Measurements from ENCODE around the gene PARD6G. TPM values are rescaled to one million over a fixed set of nuclear protein-coding genes. Genes with fewer than 3 reads are reported as not detected.

PARD6G gene
- total RNA-seq, 2 donors from 2014 or later, result 0.98 to 1.5 TPM

DNA sequence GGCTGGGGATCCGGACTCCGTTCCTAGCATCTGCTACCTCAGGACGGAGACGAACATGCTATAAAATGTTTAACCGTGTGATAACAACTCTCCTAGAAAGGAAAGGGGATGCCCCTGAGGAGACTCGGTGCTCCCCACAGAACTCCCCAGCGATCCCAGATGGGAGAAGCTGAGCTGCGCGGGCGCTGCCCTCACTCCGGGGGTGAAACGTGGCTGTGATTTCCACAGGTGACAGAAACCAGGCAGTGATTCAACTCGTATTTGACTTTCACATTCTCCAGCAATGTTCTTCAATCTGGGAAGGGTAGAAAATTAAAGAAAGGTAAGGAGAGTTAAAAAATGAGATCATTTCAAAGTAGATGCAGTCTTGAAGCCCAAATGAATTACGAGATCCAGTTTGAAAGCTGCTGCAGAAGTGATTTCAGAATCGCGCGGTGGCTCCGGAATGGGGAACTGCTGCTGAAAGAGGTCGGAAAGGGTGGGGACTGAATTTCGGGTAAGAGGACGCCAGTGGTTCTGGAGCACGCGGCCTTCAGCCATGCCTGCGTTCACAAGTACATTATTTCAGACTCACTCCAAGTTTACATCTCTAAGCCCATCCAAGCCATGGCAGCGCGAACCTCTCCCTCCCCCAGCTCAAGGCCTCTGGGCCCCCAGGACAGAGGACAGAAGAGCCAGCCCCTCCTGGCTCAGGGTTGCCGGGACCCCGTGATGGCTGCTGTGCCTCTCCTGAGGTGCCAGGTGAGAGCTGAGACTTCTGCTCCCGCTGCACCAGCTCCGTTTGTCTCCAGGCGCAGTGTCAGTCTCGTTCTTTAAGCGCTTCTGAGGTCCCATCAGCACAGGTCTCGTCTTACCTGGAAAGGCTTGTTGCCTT lies 98.8 kb downstream of the PARD6G start:
- H3K4me3 Mint-ChIP-seq, result peak overlapping the region; percentile 84
- peaks cover 8% of the 10 kb centered on the region for H3K4me1 Mint-ChIP-seq
- ATAC-seq (replicated peaks), result peak; percentile 8
- peak overlapping the region; percentile 82 for H3K27ac Mint-ChIP-seq
- no peaks in the 10 kb centered on the region for H3K27me3 Mint-ChIP-seq
- no peaks in the 10 kb centered on the region for H3K9me3 Mint-ChIP-seq
- peaks cover 23% of the 10 kb centered on the region for H3K36me3 Mint-ChIP-seq (ENCODE audit: low read depth)

DNA sequence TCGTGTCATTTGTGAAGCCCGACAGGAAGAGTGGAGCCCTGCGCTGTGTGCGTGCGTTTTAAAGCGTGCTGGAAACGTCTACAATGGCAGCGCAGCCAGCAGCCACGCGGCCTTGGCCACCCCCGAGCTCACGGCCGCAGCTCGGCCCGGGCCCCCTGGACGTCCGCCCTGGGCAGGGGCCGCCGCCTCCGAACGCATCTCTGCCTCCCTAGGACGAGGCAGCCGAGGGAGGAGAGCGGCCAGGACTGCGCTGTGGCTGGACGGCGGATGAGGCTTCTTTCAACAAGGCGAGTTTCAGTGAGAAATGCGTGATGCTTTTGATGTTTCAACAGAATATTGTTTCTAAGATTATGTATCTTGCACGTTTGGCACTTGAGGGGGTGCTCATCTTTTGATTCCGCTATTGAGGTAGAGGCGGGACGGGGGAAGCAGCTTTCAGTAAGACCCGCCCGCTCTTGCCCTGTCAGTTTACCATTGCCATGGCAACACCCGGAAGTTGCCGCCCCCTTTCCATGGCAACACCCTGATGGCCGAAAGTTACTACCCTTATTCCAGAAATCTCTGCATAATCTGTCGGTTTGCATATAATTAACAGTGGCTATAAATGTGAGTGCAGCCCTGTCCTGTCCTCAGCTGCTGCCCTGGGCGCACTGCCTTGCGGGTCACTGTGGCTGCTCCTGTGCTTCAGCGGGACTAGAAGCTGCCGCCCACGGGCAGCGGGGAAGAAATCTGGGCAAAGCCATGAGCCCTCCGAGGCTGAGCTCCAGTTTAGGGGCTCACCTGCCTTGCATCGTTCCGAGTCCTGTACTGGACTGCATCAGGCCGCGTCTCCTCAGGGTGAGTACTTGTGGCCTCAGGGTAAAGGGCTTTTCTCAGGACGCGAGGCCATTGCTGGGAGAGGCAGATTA lies 99.6 kb downstream of the PARD6G start:
- Mint-ChIP-seq H3K36me3 (ENCODE audit: low read depth) (peaks cover 23% of the 10 kb centered on the region), H3K9me3 (no peaks in the 10 kb centered on the region), H3K27ac (peak overlapping the region; percentile 82), H3K4me1 (peaks cover 8% of the 10 kb centered on the region), H3K27me3 (no peaks in the 10 kb centered on the region), H3K4me3 (peak overlapping the region; percentile 84)
- ATAC-seq (replicated peaks), result peak; percentile 86

DNA sequence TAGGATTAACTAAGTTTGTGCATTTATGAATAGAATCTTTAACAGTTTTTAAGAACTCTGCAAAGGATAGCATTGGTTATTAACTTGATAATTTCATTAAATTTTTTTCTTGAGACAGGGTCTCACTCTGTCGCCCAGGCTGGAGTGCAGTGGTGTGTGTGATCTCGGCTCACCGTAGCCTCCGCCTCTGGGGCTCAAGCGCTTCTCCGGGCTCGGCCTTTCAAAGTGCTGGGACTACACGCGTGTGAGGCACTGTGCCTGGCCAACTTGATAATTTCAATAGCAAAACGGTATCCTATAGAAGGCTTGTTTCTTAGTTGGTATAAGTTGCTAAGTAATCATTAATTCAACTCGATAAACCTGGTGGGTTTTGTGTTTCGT lies 100.3 kb downstream of the PARD6G start:
- peaks cover 23% of the 10 kb centered on the region for H3K36me3 Mint-ChIP-seq (ENCODE audit: low read depth)
- no peaks in the 10 kb centered on the region for H3K9me3 Mint-ChIP-seq
- ATAC-seq (replicated peaks), result peak; percentile 42
- peaks cover 5% of the 10 kb centered on the region for H3K4me1 Mint-ChIP-seq
- peak overlapping the region; percentile 84 for H3K4me3 Mint-ChIP-seq
- no peaks in the 10 kb centered on the region for H3K27me3 Mint-ChIP-seq
- H3K27ac Mint-ChIP-seq, result no peak overlapping the region

DNA sequence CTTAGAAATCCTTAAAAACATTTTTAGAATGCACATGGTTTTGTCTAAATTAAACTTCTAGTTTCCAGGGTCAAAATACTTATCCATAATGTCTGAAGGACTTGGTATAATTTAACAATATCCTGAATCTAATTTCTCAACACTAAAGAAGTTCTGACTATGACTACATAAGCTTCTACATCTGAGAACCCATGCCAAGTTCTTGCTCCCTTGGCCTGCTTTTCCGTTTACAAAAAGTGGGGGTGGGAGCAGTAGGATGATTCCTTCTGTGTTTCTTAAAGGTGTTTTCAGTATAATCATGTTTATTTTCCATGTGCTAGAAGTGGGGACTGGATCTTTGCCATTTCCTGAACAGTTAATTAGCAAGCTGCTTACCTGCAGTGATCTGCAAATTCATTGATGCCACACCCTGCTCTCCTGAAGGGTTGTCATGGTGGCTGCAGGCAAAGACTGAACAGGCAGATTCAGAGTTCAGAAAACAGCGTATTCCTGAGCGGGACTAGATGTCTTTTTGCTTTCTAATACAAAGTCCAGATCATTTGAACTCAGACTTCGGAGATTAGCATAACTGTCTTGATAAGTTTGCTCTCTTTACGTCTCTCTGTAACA lies 102.0 kb downstream of the PARD6G start:
- H3K4me1 Mint-ChIP-seq, result peaks cover 1% of the 10 kb centered on the region
- H3K27ac Mint-ChIP-seq, result no peak overlapping the region
- H3K4me3 Mint-ChIP-seq, result no peak overlapping the region
- H3K36me3 Mint-ChIP-seq (ENCODE audit: low read depth), result peaks cover 36% of the 10 kb centered on the region
- H3K27me3 Mint-ChIP-seq, result no peaks in the 10 kb centered on the region
- H3K9me3 Mint-ChIP-seq, result no peaks in the 10 kb centered on the region
- ATAC-seq (replicated peaks), result no peak

DNA sequence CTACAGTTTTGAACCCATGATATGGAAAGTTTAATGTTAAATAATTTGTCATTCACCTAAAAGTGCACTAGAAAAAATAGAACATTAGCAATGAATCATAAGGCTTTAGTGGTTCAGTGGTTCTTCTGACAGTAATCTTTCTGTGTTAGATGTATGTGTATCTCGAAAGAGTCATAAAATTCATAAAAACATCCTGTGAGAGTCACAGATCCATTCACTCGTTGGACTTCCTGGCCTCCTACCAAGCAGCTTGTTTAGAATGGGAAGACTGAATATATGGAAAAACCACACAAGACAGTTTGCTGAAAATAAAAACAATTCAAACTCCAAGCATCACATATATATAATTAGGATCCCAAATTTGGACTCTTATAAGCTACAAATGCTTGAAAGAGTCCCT lies 103.4 kb downstream of the PARD6G start:
- Mint-ChIP-seq H3K36me3 (ENCODE audit: low read depth) (peaks cover 45% of the 10 kb centered on the region), H3K9me3 (no peaks in the 10 kb centered on the region), H3K4me3 (peak overlapping the region; percentile 11), H3K27ac (peak overlapping the region; percentile 18), H3K4me1 (no peaks in the 10 kb centered on the region), H3K27me3 (no peaks in the 10 kb centered on the region)
- peak; percentile 39 for ATAC-seq (replicated peaks)

DNA sequence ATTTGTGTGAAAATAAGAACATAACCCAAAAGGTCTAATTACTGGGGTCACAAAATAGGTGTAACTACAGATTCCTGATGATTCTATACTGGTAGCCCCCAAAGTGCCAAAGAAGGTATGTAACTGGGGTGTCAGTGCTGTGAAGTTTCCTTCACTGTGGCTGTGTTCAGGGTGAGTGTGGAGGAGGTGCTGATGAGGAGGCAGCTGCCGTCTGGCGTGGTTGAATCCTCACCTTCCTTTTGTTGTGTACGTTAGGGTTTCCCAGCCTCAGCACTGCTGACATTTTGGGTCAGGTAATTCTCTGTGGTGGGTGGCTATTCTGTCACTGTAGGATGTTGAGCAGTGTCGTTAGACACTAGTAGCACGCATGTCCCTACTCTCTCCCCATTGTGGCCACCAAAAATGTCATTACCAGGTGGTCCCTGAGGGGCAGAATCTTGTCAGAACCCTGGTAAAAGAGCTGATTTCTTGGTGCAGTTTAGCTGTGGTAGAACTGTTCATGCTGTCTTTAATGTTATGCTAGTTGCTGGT lies 106.8 kb downstream of the PARD6G start:
- Mint-ChIP-seq H3K27me3 (no peaks in the 10 kb centered on the region), H3K4me3 (no peak overlapping the region), H3K9me3 (no peaks in the 10 kb centered on the region), H3K27ac (no peak overlapping the region), H3K4me1 (no peaks in the 10 kb centered on the region), H3K36me3 (ENCODE audit: low read depth) (peaks cover 64% of the 10 kb centered on the region)
- ATAC-seq (replicated peaks), result no peak

DNA sequence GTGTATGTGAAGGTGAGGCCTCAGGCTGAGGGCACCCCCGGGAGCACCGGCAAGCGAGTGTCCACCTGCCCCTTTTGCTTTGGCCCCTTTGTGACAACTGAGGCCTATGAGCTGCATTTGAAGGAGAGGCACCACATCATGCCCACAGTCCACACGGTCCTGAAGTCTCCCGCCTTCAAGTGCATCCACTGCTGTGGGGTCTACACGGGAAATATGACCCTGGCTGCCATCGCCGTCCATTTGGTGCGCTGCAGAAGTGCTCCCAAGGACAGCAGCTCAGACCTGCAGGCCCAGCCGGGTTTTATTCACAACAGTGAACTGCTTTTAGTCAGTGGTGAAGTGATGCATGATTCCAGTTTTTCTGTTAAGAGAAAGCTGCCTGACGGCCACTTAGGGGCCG lies 109.3 kb downstream of the PARD6G start:
- H3K27ac Mint-ChIP-seq, result no peak overlapping the region
- ATAC-seq (replicated peaks), result no peak
- no peak overlapping the region for H3K4me3 Mint-ChIP-seq
- H3K9me3 Mint-ChIP-seq, result no peaks in the 10 kb centered on the region
- H3K36me3 Mint-ChIP-seq (ENCODE audit: low read depth), result peaks cover 86% of the 10 kb centered on the region
- H3K27me3 Mint-ChIP-seq, result no peaks in the 10 kb centered on the region
- H3K4me1 Mint-ChIP-seq, result no peaks in the 10 kb centered on the region

DNA sequence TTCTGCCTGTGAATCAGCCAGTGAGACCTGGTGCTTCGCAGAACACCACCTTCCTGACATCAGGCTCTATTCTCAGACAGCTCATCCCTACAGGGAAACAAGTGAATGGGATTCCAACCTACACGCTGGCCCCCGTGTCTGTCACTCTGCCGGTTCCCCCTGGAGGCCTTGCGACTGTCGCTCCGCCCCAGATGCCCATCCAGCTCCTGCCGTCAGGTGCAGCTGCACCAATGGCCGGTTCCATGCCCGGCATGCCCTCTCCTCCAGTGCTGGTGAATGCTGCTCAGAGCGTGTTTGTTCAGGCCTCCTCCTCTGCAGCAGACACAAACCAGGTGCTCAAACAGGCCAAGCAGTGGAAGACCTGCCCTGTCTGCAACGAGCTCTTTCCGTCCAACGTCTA lies 110.2 kb downstream of the PARD6G start:
- Mint-ChIP-seq H3K4me1 (no peaks in the 10 kb centered on the region), H3K4me3 (no peak overlapping the region), H3K9me3 (no peaks in the 10 kb centered on the region), H3K27ac (no peak overlapping the region), H3K27me3 (no peaks in the 10 kb centered on the region), H3K36me3 (ENCODE audit: low read depth) (peaks cover 94% of the 10 kb centered on the region)
- no peak for ATAC-seq (replicated peaks)

DNA sequence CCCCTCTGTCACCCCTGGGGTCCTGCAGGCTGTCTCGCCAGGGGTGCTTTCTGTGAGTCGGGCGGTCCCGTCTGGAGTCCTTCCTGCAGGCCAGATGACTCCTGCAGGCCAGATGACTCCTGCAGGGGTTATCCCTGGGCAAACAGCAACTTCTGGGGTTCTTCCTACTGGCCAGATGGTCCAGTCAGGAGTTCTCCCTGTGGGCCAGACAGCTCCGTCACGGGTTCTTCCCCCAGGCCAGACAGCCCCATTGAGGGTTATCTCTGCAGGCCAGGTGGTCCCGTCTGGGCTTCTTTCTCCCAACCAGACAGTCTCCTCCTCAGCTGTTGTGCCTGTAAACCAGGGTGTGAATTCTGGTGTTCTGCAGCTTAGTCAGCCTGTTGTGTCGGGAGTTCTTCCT lies 110.6 kb downstream of the PARD6G start:
- no peaks in the 10 kb centered on the region for H3K9me3 Mint-ChIP-seq
- peaks cover 97% of the 10 kb centered on the region for H3K36me3 Mint-ChIP-seq (ENCODE audit: low read depth)
- no peaks in the 10 kb centered on the region for H3K27me3 Mint-ChIP-seq
- H3K4me3 Mint-ChIP-seq, result no peak overlapping the region
- H3K27ac Mint-ChIP-seq, result no peak overlapping the region
- ATAC-seq (replicated peaks), result no peak
- no peaks in the 10 kb centered on the region for H3K4me1 Mint-ChIP-seq

DNA sequence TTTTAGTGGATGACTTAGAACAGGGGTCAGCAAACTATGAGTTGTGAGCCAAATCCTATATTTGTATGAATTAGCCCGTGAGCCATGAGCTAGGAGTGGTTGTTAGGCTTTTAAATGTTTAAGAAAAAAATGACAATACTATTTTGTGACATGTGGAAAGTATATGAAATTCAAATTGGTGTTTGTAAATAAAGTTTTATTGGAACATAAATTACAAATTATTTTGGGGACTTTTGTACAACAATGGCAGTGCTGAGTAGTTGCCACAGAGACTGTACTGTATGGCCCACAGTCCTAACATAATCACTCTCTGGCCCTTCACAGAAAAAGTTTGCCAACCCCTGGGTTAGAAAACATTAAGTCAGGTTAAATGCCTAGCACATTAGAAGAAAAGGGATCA lies 112.2 kb downstream of the PARD6G start:
- Mint-ChIP-seq H3K27ac (no peak overlapping the region), H3K4me1 (peaks cover 4% of the 10 kb centered on the region), H3K36me3 (ENCODE audit: low read depth) (peaks cover 100% of the 10 kb centered on the region), H3K4me3 (no peak overlapping the region), H3K27me3 (no peaks in the 10 kb centered on the region), H3K9me3 (no peaks in the 10 kb centered on the region)
- ATAC-seq (replicated peaks), result no peak

DNA sequence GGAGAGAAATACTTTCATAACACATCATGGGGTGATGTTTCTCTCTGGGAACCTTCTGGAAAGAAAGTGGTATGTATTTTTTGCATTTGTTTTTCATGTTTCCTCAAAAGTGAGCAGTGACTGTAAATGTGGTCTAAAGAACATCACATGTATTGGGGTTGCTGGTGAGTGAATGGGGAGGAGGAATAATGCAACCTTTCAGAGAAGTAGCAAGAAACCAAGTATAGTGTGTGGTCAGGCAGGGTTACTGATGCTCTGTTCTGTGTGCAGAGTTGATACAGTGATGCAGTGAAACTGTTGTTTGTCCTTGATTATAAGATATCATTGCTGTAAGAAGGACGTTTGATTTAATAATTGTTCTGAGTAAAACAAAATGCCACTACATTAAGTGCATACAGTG lies 114.2 kb downstream of the PARD6G start:
- no peak for ATAC-seq (replicated peaks)
- H3K36me3 Mint-ChIP-seq (ENCODE audit: low read depth), result peaks cover 97% of the 10 kb centered on the region
- H3K4me3 Mint-ChIP-seq, result no peak overlapping the region
- no peaks in the 10 kb centered on the region for H3K27me3 Mint-ChIP-seq
- no peaks in the 10 kb centered on the region for H3K9me3 Mint-ChIP-seq
- no peak overlapping the region for H3K27ac Mint-ChIP-seq
- peaks cover 10% of the 10 kb centered on the region for H3K4me1 Mint-ChIP-seq

DNA sequence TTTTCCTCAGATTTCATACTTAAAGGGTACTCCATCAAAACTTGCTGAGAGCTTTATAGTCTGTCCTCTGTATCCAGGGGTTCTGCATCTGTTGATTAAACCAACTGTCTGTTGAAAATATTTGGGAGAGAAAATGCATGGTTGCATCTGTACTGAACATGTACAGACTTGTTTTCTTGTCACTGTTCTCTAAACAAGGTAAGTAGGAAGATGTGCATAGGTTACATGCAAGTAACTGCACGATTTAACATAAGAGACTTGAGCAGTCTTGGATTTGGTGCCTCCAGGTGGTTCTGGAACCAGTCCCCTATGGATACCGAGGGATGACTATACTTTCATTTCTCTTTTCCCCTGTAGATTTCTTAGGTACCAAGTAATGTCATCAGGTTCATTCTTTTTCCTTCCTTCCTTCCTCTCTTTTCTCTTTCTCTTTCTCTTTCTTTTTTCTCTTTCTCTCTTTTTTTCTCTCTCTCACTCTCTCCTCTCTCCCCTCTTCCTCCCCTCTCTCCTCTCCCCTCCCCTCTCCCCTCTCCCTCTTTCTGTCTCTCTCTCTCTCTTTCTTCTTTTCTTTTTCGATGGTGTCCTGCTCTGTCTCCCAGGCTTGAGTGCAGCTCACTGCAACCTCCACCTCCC lies 115.0 kb downstream of the PARD6G start:
- Mint-ChIP-seq H3K36me3 (ENCODE audit: low read depth) (peaks cover 97% of the 10 kb centered on the region), H3K27me3 (no peaks in the 10 kb centered on the region), H3K9me3 (no peaks in the 10 kb centered on the region), H3K27ac (peak overlapping the region; percentile 78), H3K4me1 (peaks cover 14% of the 10 kb centered on the region), H3K4me3 (no peak overlapping the region)
- no peak for ATAC-seq (replicated peaks)

DNA sequence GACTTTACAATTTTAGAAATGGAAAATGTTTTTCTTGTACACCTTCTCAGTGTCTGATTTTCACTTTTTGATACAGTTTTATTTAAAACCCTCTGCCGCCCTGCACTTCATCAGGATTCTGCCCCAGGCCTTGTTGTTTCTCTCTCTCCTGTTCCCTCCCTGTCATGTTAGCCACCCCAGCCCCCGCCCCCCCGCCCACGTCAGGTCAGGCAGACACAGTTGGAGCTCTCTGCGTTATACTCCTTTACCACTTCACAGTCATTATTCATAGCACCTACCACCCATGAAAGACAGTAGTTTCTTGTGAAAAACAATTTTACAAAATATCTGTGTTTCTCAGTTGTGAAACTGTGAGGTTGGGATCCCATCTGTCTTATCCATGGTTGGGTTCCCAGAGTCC lies 116.8 kb downstream of the PARD6G start:
- Mint-ChIP-seq H3K4me3 (no peak overlapping the region), H3K9me3 (no peaks in the 10 kb centered on the region), H3K27ac (no peak overlapping the region), H3K36me3 (ENCODE audit: low read depth) (peaks cover 96% of the 10 kb centered on the region), H3K4me1 (peaks cover 21% of the 10 kb centered on the region), H3K27me3 (no peaks in the 10 kb centered on the region)
- no peak for ATAC-seq (replicated peaks)
